Myocyte (in vitro differentiated cells): ENCODE results near the gene CLP1. TPM values are rescaled to one million over a fixed set of nuclear protein-coding genes. Genes with fewer than 3 reads are reported as not detected.
"Not testable (repeated sequence)": the region's sequence is repeated elsewhere in the genome, so short reads cannot be mapped to it uniquely, and the experiment has no call there.

Source experiments
- DNase-seq: peaks from one replicate; pipeline ENCODE4 v3.0.0-alpha.2; 2012; ENCODE audit warnings: low read depth
- total RNA-seq: library from RNA; depleted of rRNA; stranded (reverse); fragments of >200 nt; gene quantifications from 2 replicates; pipeline ENCODE4 v1.2.3, GENCODE V29; 2014

Gene CLP1
- total RNA-seq, 1 donor from 2014 or later, result 14.3 TPM

GRCh38 chr11:57659669-57660068 lies 2.1 kb downstream of the CLP1 start:
- DNase-seq, result no peak

- DNase-seq, result no peak
These were observed 5.3 kb downstream of the CLP1 start for GRCh38 chr11:57662893-57663292.

- no peak for DNase-seq
These were observed 6.4 kb downstream of the CLP1 start for GRCh38 chr11:57663975-57664374.

GRCh38 chr11:57667117-57667735 lies 9.7 kb downstream of the CLP1 start:
- peak; percentile 99 for DNase-seq

DNA sequence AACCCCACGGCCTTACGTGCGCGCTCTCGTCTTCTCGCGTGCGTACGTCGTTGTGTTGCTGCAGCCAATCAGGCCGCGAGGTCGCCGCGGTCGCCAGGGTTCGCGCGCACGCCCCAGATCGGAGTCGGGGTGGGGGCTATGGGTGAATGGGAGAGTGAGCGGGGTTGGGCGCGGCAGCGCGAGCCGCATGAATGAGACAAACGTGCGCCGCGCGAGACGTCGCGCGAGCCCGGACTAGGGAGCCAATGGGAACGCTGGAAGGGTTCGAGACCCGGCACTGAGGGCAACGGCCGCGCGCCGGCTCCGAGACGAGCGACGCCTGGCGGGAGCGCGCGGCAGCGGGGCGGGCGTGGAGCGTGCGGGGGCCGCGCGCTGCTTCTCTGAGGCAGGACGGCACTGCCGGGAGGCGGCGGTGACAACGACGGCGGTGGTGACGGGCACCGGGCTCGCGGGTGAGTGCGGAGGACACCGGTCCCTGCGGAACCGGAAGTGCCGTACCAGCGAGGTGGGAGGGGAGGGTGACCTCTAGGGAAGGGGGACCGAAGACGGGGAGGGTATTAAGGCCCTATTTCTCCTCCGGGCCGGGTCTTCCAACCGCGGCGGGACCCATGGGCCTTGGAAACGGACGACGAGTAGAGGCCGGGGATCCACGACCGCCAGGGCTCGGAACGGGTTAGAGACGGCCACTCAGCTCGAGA lies 10.3 kb downstream of the CLP1 start, which contains the start of gene ZDHHC5:
Gene ZDHHC5 (plus strand): TSS at position 379 of the 698 bp plus-strand sequence. CDS start 4,977 bp downstream, outside the sequence.
- DNase-seq, result peak; percentile 99

DNA sequence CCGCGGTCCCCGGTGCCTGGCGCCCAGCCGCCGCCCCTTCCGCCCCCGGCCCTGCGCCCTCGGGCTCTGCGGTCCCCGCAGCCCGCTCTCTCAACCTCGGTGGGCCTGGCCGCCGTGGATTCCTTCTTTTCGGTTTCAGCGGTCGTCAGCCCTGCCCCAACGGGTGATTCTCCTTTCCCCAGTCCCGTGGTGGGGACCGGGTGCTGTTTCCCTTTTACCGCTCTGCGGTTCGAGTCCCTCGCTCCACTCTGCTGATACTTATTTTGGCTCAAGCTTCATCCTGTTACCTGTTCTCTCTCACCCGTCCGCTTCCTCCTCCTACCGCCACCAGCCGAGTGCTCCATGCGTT lies 10.8 kb downstream of the CLP1 start:
- no peak for DNase-seq

GRCh38 chr11:57674251-57674650 lies 16.7 kb downstream of the CLP1 start:
- DNase-seq, result no peak

DNA sequence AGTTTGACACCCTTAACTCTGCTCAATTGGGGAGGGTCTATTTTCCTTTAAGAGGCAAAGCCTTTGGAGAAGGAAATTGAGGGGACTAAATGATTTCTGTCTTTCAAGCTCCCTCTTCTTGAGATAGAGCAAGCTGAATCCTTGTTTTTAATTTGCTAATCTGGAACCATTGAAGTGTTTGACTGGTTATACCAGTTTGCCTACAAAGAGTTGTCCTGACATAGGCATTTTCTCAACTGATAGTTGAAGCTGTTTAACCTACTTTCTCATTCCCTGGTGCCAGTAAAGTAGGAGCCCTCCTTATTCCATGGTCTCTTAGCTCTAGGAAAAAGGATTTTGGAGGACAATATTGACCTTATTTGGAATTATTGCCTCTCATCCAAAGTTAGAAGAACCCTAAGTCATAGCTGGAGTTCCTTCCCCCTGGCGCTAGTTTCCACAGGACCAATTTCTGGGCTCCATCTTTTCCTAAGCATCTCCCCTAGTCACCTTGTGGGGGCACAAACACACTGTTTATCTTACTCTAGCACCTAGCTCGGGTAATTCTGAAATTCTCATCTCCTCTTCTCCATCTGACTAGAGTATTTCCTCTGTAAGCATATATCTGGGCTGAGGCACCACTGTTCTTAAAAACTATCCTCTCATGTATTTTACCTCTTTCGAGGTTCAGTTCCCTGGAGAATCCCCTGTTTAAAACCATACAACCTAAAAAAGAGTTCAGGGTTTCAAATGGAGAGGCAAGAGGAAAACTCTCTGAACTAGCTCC lies 17.8 kb downstream of the CLP1 start:
- no peak for DNase-seq

GRCh38 chr11:57679396-57679795 lies 21.8 kb downstream of the CLP1 start:
- DNase-seq, result no peak

- DNase-seq, result no peak
These were observed 23.0 kb downstream of the CLP1 start for GRCh38 chr11:57680552-57680874.

GRCh38 chr11:57681168-57681567 lies 23.6 kb downstream of the CLP1 start:
- DNase-seq, result no peak

DNA sequence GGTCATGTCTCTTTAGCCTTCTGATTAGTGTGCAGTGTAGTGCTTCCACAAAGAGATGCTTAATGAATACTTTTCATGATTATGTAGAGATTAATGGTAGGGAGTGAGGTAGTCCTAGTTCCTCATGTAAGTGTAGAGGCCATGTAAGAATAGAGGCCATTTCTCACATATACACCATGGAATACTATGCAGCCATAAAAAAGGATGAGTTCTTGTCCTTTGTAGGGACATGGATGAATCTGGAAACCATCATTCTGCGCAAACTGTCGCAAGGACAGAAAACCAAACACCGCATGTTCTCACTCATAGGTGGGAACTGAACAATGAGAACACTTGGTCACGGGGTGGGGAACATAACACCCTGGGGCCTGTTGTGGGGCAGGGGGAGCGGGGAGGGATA lies 32.9 kb downstream of the CLP1 start:
- not testable (repeated sequence) for DNase-seq

- no peak for DNase-seq
These were observed 41.3 kb downstream of the CLP1 start for GRCh38 chr11:57698843-57699365.

DNA sequence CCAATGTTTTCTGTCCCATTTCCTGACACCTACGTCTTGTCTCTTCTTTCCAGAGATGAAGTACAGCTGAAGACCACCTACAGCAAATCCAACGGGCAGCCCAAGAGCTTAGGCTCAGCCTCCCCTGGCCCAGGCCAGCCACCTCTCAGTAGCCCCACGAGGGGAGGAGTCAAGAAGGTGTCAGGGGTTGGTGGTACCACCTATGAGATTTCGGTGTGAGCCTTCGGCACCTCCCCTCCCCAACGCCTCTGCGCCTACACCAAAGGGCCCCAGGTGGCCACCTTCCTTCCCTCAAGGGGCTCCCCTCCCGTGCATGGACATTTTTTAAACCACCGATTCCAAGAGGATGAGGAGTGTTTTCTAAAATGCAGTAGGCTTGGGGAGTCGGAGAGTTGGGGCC lies 42.3 kb downstream of the CLP1 start:
- DNase-seq, result no peak

- DNase-seq, result no peak
These were observed 42.9 kb downstream of the CLP1 start for GRCh38 chr11:57700425-57700824.

- DNase-seq, result no peak
These were observed 45.8 kb downstream of the CLP1 start for GRCh38 chr11:57703341-57703740.

- no peak for DNase-seq
These were observed 47.4 kb downstream of the CLP1 start for GRCh38 chr11:57704932-57705331.

- not testable (repeated sequence) for DNase-seq
These were observed 47.9 kb downstream of the CLP1 start for GRCh38 chr11:57705432-57705831.

DNA sequence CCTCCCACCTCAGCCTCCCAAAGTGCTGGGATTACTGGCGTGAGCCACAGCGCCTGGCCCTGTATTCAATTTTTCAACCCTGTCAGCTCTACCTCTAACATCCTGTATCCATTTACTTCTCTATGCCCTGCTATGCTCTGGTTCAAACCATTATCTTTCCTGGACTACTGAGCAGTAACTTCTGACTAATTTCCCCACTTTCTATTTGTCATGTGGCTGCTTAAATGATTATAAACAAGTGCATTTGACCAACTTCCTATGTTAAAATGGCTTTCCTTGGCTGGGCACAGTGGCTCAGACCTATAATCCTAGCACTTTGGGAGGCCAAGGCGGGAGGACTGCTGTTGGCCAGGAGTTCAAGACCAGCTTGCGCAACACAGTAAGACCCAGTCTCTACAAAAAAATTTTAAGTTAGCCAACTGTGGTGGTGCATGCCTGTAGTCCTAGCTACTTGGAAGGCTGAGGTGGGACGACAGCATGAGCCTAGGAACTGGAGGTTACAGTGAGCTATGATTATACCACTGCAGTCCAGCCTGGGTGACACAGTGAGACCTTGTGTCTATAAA lies 52.3 kb downstream of the CLP1 start:
- DNase-seq, result no peak
